ENCODE results near the gene ATP7A. TPM values are rescaled to one million over a fixed set of nuclear protein-coding genes. Genes with fewer than 3 reads are reported as not detected.

ATP7A gene
- total RNA-seq, 2 experiments from 2014 or later, result 4.7 to 7.2 TPM

GRCh38 chrX:78046362-78046761 is 135.9 kb downstream of the ATP7A start:
- intact Hi-C loops (cut with micrococcal nuclease; ENCODE audit: unreplicated experiment), result no loop called here
- ChIA-PET CTCF (ENCODE audit: unreplicated experiment) (no interaction called here), POLR2A (interaction anchor here (0.6 kb wide), 1 partner anchor 18 kb away, joined by 4 read pairs; no protein-coding TSS in a partner anchor)

DNA sequence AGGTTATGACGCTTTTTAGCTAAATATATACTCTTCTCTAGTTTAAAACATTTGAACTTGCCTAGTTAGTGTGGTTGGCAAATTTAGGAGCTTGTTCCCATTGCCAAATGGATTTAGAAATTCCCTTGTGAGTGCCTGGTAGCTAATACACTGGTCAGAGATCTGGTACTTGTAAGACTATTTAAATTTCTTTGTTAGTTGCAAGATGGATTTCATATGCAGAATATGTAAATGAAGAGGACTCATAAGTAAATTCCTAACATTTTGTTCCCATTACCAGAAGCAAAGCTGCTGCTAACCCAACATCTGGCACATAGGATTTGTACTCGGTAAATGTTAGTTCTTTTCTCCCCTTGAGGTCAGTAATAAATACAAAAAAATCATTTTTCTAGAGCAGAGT is 137.6 kb downstream of the ATP7A start:
- Histone ChIP-seq H2AFZ (ENCODE audit: low read length) (no peak overlapping the region), H3K4me2 (ENCODE audit: low read length) (no peak overlapping the region), H3K36me3 (ENCODE audit: insufficient read depth, low read length) (no peaks in the 10 kb centered on the region; the same call in 1 of the 2 replicates), H3K4me1 (ENCODE audit: insufficient read depth, low read length, poor library complexity, severe bottlenecking) (no peaks in the 10 kb centered on the region), H3K9me2 (ENCODE audit: insufficient read depth, low read length) (no peaks in the 10 kb centered on the region), H3K79me2 (ENCODE audit: insufficient read depth, low read depth, low read length) (no peaks in the 10 kb centered on the region), H3K9me3 (ENCODE audit: low read length) (no peaks in the 10 kb centered on the region), H4K20me1 (ENCODE audit: insufficient read depth, low read length) (no peaks in the 10 kb centered on the region), H3K4me3 (ENCODE audit: low read depth, low read length, poor library complexity, severe bottlenecking) (no peak overlapping the region), H3K27ac (ENCODE audit: low read depth, low read length, poor library complexity, severe bottlenecking) (no peak overlapping the region)
- BruUV-seq (replicated peaks), result no TSS peak
- CTCF ChIA-PET (ENCODE audit: unreplicated experiment), result no interaction called here
- TF ChIP-seq CTCF (conservative IDR thresholded peaks at IDR 0.05; ENCODE audit: low read length) (no peak), EZH2phosphoT487 (IDR thresholded peaks at IDR 0.05; ENCODE audit: borderline replicate concordance, low read depth, low read length) (no peak)
- intact Hi-C loops (cut with micrococcal nuclease; ENCODE audit: unreplicated experiment), result no loop called here
- no peak for DNase-seq (ENCODE audit: low spot score)
- POLR2A ChIA-PET, result interaction anchor here (0.6 kb wide), 1 partner anchor 877 kb away, joined by 3 read pairs; no protein-coding TSS in a partner anchor

More at GRCh38 chrX:78046362-78046761, 135.9 kb downstream of the ATP7A start:
- no peak overlapping the region for H3K4me3 ChIP-seq (ENCODE audit: low read depth, low read length, poor library complexity, severe bottlenecking)
- no TSS peak for BruUV-seq (replicated peaks)
- H3K79me2 ChIP-seq (ENCODE audit: insufficient read depth, low read depth, low read length), result no peaks in the 10 kb centered on the region
- H3K4me1 ChIP-seq (ENCODE audit: insufficient read depth, low read length, poor library complexity, severe bottlenecking), result no peaks in the 10 kb centered on the region
- H3K27ac ChIP-seq (ENCODE audit: low read depth, low read length, poor library complexity, severe bottlenecking), result no peak overlapping the region
- no peaks in the 10 kb centered on the region for H3K9me2 ChIP-seq (ENCODE audit: insufficient read depth, low read length)
- H2AFZ ChIP-seq (ENCODE audit: low read length), result no peak overlapping the region
- no peaks in the 10 kb centered on the region; the same call in 1 of the 2 replicates for H3K36me3 ChIP-seq (ENCODE audit: insufficient read depth, low read length)
- TF ChIP-seq CTCF (conservative IDR thresholded peaks at IDR 0.05; ENCODE audit: low read length) (no peak), EZH2phosphoT487 (IDR thresholded peaks at IDR 0.05; ENCODE audit: borderline replicate concordance, low read depth, low read length) (no peak)
- DNase-seq (ENCODE audit: low spot score), result no peak
- H3K9me3 ChIP-seq (ENCODE audit: low read length), result no peaks in the 10 kb centered on the region
- H3K4me2 ChIP-seq (ENCODE audit: low read length), result no peak overlapping the region
- no peaks in the 10 kb centered on the region for H4K20me1 ChIP-seq (ENCODE audit: insufficient read depth, low read length)

DNA sequence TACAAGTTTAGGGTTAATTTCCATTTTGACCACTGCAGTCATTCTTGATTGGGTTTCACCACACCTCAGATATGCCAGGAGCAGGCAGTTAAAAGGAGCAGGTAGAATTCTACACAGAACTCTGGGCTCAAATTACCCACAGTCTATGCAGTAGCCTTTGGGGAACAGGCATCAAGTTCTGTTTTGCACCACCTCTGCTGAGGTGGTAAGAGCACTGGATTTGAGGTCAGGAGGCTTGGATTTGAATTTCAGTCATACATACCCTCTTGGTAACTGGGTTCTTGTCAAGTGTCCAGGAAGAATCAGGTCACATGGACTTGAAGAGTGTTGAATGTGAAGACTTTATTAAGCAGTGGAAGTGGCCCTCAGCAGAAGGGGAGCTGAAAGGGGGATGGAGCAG is 153.2 kb downstream of the ATP7A start:
- ChIA-PET CTCF (ENCODE audit: unreplicated experiment) (no interaction called here), POLR2A (no interaction called here)
- Histone ChIP-seq H3K36me3 (ENCODE audit: insufficient read depth, low read length) (no peaks in the 10 kb centered on the region), H3K9me3 (ENCODE audit: low read length) (no peaks in the 10 kb centered on the region), H3K9me2 (ENCODE audit: insufficient read depth, low read length) (no peaks in the 10 kb centered on the region), H3K4me1 (ENCODE audit: insufficient read depth, low read length, poor library complexity, severe bottlenecking) (no peaks in the 10 kb centered on the region), H3K4me2 (ENCODE audit: low read length) (no peak overlapping the region), H4K20me1 (ENCODE audit: insufficient read depth, low read length) (no peaks in the 10 kb centered on the region), H3K27ac (ENCODE audit: low read depth, low read length, poor library complexity, severe bottlenecking) (no peak overlapping the region), H3K79me2 (ENCODE audit: insufficient read depth, low read depth, low read length) (no peaks in the 10 kb centered on the region), H3K4me3 (ENCODE audit: low read depth, low read length, poor library complexity, severe bottlenecking) (no peak overlapping the region), H2AFZ (ENCODE audit: low read length) (no peak overlapping the region)
- no TSS peak for BruUV-seq (replicated peaks)
- no peak for DNase-seq (ENCODE audit: low spot score)
- intact Hi-C loops (cut with micrococcal nuclease; ENCODE audit: unreplicated experiment), result no loop called here
- no peak for TF ChIP-seq EZH2phosphoT487 (IDR thresholded peaks at IDR 0.05; ENCODE audit: borderline replicate concordance, low read depth, low read length)
- TF ChIP-seq CTCF (conservative IDR thresholded peaks at IDR 0.05; ENCODE audit: low read length), result no peak
